Fibroblast of lung (primary cell): ENCODE results near the gene POLR1C. TPM values are rescaled to one million over a fixed set of nuclear protein-coding genes. Genes with fewer than 3 reads are reported as not detected.

Experiments used
- DNase-seq, 2 donors: peaks; one replicate each; pipeline versions ENCODE4 v3.0.0 to v3.0.0-alpha.2; 2010; ENCODE audit warnings: low read depth in 2 of 2
- H2AFZ ChIP-seq: 2 replicates; pipeline ENCODE4 v1.5.1; 2012; ENCODE audit warnings: low read length, control low read depth, inconsistent platforms
- H3K27ac ChIP-seq: 2 replicates; pipeline ENCODE4 v1.5.1; 2011; ENCODE audit warnings: low read length, control low read depth; ENCODE audit not compliant: insufficient read depth
- H3K27me3 ChIP-seq: 2 replicates; pipeline ENCODE4 v1.5.1; 2011; ENCODE audit warnings: mild to moderate bottlenecking, low read length; ENCODE audit not compliant: control insufficient read depth, insufficient read depth
- H3K36me3 ChIP-seq: 2 replicates; pipeline ENCODE4 v1.5.1; 2011; ENCODE audit warnings: low read length; ENCODE audit not compliant: control insufficient read depth, insufficient read depth
- H3K4me1 ChIP-seq: 2 replicates; pipeline ENCODE4 v1.5.1; 2011; ENCODE audit warnings: low read length; ENCODE audit not compliant: control insufficient read depth, insufficient read depth; ENCODE audit errors: extremely low read depth
- H3K4me2 ChIP-seq: 2 replicates; pipeline ENCODE4 v1.5.1; 2011; ENCODE audit warnings: low read length, control low read depth; ENCODE audit not compliant: insufficient read depth; ENCODE audit errors: extremely low read depth
- H3K4me3 ChIP-seq, 4 experiments: fragments of 200-600 bp in 1 of 4; sonication (generic) in 1 of 4; replicated peaks in 1 of 4; 2 replicates each; pipeline ENCODE4 v1.5.1; 2011 to 2016; ENCODE audit warnings: low read length in 4 of 4, low read depth in 3 of 4, mild to moderate bottlenecking in 3 of 4, control low read depth in 2 of 4, inconsistent platforms in 1 of 4, mixed read lengths in 1 of 4; ENCODE audit not compliant: insufficient read depth in 1 of 4; ENCODE audit errors: control extremely low read depth in 1 of 4
- H3K79me2 ChIP-seq: 2 replicates; pipeline ENCODE4 v1.5.1; 2012; ENCODE audit warnings: mild to moderate bottlenecking, low read length, inconsistent platforms; ENCODE audit not compliant: control insufficient read depth, insufficient read depth
- H3K9ac ChIP-seq: 2 replicates; pipeline ENCODE4 v1.5.1; 2011; ENCODE audit warnings: mild to moderate bottlenecking, low read length, control low read depth; ENCODE audit not compliant: insufficient read depth
- H3K9me3 ChIP-seq: 2 replicates; pipeline ENCODE4 v1.5.1; 2012; ENCODE audit warnings: low read depth, low read length; ENCODE audit not compliant: control insufficient read depth, insufficient read depth
- H4K20me1 ChIP-seq: 2 replicates; pipeline ENCODE4 v1.5.1; 2011; ENCODE audit warnings: low read length; ENCODE audit not compliant: control insufficient read depth, insufficient read depth; ENCODE audit errors: extremely low read depth
- EZH2 ChIP-seq: IDR thresholded peaks from 2 replicates; pipeline ENCODE4 v1.5.1; 2012; ENCODE audit warnings: low read length, control low read depth, mild to moderate bottlenecking; ENCODE audit errors: missing control alignments
- polyA plus RNA-seq, 2 donors: library from polyadenylated mRNA; depleted of rRNA in 1 of 2; stranded (reverse) in 1 of 2; unstranded in 1 of 2; fragments of >200 nt; gene quantifications; 2 replicates each; pipeline ENCODE4 v1.2.1, GENCODE V29; 2011 to 2012; ENCODE audit warnings: missing spikeins in 1 of 2
- total RNA-seq: library from RNA; depleted of rRNA; stranded (reverse); fragments of >200 nt; gene quantifications from 2 replicates; pipeline ENCODE4 v1.2.1, GENCODE V29; 2014
- TF ChIP-seq, protein P1 (sequence below), 2 donors: IDR thresholded peaks in 1 of 2; conservative IDR thresholded peaks in 1 of 2; 1 replicate in 1 of 2; 2 replicates in 1 of 2; pipeline ENCODE4 v1.5.1; 2011 to 2012; ENCODE audit warnings: low read length in 2 of 2, control low read depth in 1 of 2, inconsistent platforms in 1 of 2, low read depth in 1 of 2, mild to moderate bottlenecking in 1 of 2

POLR1C gene
- total and polyA plus RNA-seq, 2 donors (not counting 1 experiment from before 2014, with no cell fraction given) = 27.4 to 39.7 TPM

DNA sequence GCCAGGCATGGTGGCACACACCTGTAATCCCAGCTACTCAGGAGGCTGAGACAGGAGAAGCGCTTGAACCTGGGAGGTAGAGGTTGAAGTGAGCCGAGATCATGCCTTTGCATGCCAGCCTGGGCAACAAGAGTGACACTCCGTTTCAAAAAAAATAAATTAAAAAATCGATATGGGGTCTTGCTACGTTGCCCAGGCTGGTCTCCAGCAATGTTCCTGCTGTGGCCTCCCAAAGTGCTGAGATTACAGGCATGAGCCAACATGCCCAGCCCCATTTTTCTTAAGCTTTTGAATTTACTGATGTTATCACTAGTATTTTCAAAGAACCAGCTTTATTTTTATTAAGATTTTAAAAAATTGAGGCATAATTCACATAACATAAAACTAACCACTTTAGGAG lies 23.6 kb downstream of the POLR1C start:
- H3K9ac ChIP-seq = no peak overlapping the region
- DNase-seq = no peak
- H3K36me3 ChIP-seq = peaks cover 2% of the 10 kb centered on the region
- H3K9me3 ChIP-seq = no peaks in the 10 kb centered on the region
- H3K4me2 ChIP-seq = no peak overlapping the region
- H3K4me3 ChIP-seq = no peak overlapping the region
- TF ChIP-seq EZH2 = no peak
- TF ChIP-seq, protein P1, sequence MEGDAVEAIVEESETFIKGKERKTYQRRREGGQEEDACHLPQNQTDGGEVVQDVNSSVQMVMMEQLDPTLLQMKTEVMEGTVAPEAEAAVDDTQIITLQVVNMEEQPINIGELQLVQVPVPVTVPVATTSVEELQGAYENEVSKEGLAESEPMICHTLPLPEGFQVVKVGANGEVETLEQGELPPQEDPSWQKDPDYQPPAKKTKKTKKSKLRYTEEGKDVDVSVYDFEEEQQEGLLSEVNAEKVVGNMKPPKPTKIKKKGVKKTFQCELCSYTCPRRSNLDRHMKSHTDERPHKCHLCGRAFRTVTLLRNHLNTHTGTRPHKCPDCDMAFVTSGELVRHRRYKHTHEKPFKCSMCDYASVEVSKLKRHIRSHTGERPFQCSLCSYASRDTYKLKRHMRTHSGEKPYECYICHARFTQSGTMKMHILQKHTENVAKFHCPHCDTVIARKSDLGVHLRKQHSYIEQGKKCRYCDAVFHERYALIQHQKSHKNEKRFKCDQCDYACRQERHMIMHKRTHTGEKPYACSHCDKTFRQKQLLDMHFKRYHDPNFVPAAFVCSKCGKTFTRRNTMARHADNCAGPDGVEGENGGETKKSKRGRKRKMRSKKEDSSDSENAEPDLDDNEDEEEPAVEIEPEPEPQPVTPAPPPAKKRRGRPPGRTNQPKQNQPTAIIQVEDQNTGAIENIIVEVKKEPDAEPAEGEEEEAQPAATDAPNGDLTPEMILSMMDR (conservative IDR thresholded peaks at IDR 0.05 in 1 of 2, IDR thresholded peaks at IDR 0.05 in 1 of 2; ENCODE audit: low read depth in 1 of 2, low read length in 2 of 2) = no peak
- H3K4me1 ChIP-seq = no peaks in the 10 kb centered on the region
- no peaks in the 10 kb centered on the region for H4K20me1 ChIP-seq
- no peak overlapping the region for H3K27ac ChIP-seq
- no peaks in the 10 kb centered on the region for H3K27me3 ChIP-seq
- no peaks in the 10 kb centered on the region for H3K79me2 ChIP-seq
- no peak overlapping the region for H2AFZ ChIP-seq

DNA sequence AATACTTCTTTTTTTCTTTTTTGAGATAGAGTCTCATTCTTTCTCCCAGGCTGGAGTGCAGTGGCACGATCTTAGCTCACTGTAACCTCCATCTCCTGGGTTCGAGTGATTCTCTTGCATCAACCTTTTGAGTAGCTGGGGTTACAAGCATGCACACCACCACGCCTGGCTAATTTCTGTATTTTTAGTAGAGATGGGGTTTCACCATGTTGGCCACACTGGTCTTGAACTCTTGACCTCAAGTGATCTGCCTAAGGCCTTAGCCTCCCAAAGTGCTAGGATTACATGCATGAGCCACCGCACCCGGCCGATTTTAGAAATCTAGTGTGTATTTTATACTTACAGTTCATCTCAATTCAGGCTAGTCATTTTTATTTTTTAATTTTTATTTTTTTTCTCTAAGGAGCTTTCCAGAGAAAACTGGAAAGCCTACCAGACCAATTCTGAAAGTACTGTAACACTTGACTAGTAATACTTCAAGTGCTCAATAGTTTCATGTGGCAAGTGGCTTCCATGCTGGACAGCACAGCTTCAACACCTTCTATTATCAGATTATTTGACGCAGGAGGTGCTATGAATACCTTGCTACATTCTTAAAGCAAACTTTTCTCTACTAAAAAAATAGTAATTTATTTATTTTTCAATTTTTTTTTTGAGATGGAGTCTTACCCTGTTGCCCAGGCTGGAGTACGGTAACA lies 25.0 kb downstream of the POLR1C start:
- DNase-seq = no peak
- Histone ChIP-seq H3K79me2 (no peaks in the 10 kb centered on the region), H3K4me3 (no peak overlapping the region), H4K20me1 (no peaks in the 10 kb centered on the region), H2AFZ (no peak overlapping the region), H3K27me3 (no peaks in the 10 kb centered on the region), H3K4me2 (no peak overlapping the region), H3K9ac (no peak overlapping the region), H3K4me1 (no peaks in the 10 kb centered on the region), H3K9me3 (no peaks in the 10 kb centered on the region), H3K36me3 (peaks cover 2% of the 10 kb centered on the region), H3K27ac (no peak overlapping the region)
- TF ChIP-seq EZH2 = no peak
- TF ChIP-seq, protein P1 (conservative IDR thresholded peaks at IDR 0.05 in 1 of 2, IDR thresholded peaks at IDR 0.05 in 1 of 2; ENCODE audit: low read depth in 1 of 2, low read length in 2 of 2) = no peak

DNA sequence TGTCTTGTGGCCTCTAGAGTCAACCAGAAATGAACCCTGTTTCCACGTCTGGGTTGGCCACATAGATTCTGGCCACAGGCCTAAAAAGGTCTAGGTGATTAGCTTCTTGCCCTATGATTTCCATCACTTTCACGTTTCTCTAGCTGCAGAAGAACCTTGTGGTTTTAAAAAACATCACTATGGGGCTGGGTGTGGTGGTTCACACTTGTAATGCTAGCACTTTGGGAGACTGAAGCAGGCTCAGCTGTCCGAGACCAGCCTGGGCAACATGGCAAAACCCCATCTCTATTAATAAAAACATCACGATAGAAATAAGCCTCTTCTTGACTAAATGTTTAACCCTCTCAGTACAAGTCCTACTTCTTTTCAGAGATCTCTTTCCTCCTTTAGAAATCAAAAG lies 27.6 kb downstream of the POLR1C start:
- Histone ChIP-seq H4K20me1 (no peaks in the 10 kb centered on the region), H3K9ac (no peak overlapping the region), H3K4me1 (no peaks in the 10 kb centered on the region), H3K36me3 (peaks cover 8% of the 10 kb centered on the region), H3K27ac (no peak overlapping the region), H3K4me2 (no peak overlapping the region), H3K4me3 (no peak overlapping the region), H3K9me3 (no peaks in the 10 kb centered on the region), H3K79me2 (no peaks in the 10 kb centered on the region), H3K27me3 (no peaks in the 10 kb centered on the region), H2AFZ (no peak overlapping the region)
- TF ChIP-seq, protein P1 (conservative IDR thresholded peaks at IDR 0.05 in 1 of 2, IDR thresholded peaks at IDR 0.05 in 1 of 2; ENCODE audit: low read depth in 1 of 2, low read length in 2 of 2) = no peak
- no peak for TF ChIP-seq EZH2
- DNase-seq = no peak
